HG02938 (cell line): Measurements from ENCODE around the gene AMMECR1L.

Experiments used
- ATAC-seq: cut with Tn5 transposase; IDR thresholded peaks from one replicate; pipeline ENCODE4 v1.9.1; 2021; ENCODE audit warnings: mild to moderate bottlenecking, moderate library complexity; ENCODE audit not compliant: unreplicated experiment

AMMECR1L gene

DNA sequence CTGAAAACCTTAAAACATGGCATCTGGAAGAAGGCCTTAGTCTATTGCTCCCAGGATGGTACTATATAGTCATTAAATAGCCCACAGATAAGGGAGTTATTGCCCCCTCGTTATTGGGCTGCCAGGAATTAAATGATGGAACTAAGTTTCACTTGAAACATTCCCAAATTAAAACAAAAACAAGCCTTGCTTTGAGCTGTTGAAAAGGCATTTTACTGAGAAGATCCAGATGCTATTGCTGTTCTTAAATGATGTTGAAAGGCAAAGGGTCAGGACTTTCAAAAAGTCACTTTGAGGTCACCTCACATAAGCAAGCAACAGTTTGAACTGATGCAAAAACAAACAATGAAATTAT is 2.0 kb upstream of the AMMECR1L start:
- no peak for ATAC-seq

DNA sequence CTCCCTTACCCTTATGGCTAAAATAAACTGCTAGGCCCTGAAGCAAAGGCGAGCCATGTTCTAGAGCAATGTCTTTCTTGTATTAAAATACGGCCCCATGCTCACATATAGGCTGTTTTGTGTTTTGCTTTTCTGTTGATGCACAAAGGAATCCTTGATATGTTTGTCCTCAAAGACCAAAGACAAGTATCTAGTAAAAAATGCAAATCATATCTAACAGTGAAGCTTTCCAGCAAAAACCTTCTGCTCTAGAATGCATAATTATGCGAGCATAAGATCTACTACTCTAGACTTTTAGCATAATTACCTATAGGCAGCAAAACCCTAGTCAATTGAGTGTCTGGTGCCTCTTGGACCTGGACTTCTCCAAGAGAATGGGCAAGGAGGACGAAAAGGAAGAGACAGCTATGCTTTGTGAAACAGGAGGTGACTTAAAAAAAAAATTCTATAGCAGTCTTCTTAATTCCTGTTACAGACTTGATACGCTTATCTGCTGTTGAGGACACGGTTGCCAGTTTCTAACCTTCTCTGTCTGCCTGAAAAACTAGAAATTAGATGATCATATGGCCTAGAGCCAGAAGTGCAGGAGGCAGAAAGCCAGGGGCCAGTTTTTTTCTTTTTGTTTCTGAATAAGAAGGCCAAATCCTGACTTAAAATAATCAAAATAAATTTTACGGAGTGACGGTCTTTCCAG is 1.5 kb upstream of the AMMECR1L start:
- no peak for ATAC-seq

GRCh38 chr2:127886593-127886935 is 808 bp upstream of the AMMECR1L start:
- peak; percentile 19 for ATAC-seq

- ATAC-seq, result peak; percentile 16
These were observed 655 bp downstream of the AMMECR1L start for GRCh38 chr2:127884861-127885740.

DNA sequence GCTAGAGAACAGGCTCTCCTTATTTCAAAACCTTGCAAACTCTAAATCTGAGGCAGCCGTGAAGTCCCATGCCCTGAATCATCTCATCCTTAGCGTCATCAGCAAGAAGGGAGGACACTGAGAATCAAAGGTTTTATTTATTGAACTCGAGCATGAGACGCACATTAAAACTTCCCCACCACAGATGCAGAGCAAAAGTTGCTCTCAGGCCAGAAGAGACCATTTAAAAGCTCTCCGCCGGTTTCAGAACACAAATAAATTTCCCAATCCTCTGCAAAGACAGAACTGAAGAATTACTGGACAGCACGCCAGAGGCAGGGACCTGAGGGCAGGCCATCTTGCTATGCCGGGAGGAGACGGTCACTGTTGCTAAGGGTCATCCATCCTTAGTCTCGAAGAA is 1.3 kb downstream of the AMMECR1L start:
- no peak for ATAC-seq

GRCh38 chr2:127879899-127880298 is 5.9 kb downstream of the AMMECR1L start:
- ATAC-seq, result no peak

GRCh38 chr2:127877626-127878025 is 8.1 kb downstream of the AMMECR1L start:
- ATAC-seq, result no peak

DNA sequence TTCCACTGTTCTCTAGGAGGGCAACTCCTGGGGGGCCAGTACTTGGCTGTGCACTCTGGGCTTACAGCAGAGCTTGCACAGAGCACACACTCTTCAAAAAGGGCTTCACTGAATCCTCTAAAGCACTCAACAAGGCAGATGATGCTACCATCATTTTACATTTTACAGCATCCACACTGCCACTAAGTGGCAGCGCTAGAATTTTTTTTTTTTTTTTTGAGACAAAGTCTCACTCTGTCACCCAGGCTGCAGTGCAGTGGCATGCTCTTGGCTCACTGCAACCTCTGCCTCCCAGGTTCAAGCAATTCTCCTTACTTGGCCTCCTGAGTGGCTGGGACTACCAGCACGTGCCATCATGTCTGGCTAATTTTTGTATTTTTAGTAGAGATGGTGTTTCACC is 8.6 kb downstream of the AMMECR1L start:
- ATAC-seq, result no peak

DNA sequence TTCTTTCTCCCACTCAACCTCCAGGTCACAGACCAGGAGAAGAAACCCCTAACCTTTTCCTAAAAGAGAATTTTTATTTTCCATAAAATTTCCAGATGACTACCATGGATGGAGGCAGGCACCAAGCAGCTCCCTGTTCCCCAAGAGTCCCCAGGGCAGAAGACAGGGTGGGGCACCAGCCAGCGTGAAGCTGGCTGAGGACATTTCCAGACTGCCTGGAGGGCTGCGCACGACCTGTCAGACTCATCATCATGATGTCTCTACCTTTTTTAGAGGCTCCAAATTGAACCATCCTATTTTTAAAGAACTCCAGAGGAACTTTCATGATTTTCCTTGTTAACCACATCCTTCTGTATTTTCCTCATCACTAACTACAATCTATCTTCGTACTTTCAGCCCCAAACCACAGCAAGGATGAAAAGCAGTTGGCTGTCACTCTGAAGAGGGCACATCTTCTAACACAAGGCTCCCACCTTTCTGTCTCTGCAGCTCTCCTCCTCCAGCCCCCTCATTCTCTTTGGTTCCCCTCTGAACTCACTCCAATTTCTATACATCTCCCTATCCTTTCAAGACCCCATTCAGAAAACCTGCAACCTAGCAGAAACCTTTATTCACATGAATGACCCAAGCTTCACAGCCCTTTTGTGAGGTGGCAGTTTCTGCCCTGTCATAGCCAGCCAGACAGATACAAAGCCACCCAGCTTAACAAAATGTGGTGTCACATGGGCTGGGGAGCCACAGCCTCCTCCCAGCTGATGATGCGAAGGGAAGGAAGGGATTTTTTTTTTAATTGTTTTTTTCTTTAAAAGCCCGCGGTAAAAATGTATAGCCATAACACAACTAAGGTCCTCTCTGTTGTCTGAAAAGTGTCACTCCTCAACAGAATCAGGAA is 11.1 kb downstream of the AMMECR1L start:
- ATAC-seq, result no peak

- no peak for ATAC-seq
These were observed 12.0 kb downstream of the AMMECR1L start for GRCh38 chr2:127873707-127874303.

DNA sequence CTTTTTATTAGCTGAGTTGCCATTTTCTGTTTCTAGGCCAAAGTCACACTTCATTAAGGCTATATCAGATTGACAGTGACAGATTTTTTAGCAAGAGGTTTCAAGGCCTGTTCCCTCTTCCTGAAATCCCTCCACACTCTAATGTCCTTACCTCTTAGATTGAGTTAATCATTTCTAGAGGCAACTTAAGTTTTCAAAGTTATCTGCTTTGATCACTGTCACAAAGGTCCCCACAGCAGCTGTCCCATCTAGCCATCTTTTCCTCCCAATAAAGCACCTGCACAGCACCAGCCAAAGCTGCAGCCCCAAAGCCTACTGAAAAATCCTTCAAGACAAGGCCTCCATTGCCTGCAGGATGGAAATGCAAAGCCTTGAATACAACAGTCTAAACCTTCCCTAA is 13.4 kb downstream of the AMMECR1L start:
- ATAC-seq, result no peak

DNA sequence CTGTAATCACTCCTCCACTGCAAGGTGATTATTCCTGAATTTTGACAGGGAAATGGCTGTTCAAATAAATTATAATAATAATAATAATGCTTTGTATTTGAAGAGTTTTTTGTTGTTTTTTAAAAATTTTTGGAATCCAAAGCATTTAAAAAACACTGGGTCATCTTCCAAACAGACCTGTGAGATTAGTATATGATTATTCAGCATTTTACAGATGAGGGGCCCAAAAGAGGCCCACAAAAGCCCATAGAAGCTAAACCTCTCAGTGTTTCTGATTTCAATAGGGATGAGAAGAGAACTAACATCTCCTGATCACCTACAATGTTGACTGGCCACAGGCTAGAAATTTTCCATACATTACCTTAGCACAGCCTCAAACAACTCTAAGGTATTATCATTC is 19.8 kb downstream of the AMMECR1L start:
- no peak for ATAC-seq

GRCh38 chr2:127864877-127865276 is 20.9 kb downstream of the AMMECR1L start:
- ATAC-seq, result no peak

DNA sequence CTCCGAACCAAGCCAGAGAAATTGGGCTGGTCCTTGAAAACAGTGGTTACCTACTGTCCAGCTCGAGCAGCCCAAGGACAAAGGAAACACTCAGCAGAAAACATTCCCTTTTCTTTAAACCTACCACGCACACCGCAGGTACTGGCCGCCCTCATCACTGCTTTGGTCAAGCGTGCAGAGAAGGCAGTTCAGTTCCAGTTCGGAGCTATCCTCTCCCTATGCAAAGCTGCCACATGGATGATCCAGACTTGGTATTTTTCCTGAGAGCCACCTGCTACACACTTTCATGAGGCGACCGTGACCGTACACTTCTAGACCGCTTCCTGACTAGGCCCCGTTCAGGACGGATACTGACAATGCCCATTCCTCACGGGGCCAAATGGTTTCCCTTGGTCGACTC is 23.5 kb downstream of the AMMECR1L start:
- ATAC-seq, result no peak

DNA sequence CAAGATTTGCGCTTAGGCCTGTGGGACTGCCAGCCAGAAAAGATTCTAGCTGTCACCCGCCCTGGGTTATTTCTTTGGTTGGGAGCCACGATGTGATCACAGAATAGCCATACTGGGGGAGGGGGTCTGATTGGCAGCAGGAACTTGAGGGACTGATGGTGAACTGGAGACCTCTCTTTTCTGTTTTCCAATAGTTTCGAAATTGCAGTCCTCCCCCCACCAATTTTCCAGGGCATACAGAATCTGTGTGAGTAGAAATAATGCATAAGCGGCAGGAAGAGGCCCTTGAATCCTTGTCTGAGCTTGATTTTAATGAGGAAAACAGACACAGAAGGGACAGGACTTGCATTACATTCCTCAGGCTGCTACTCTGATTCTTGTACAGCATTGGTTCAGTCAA is 25.6 kb downstream of the AMMECR1L start:
- no peak for ATAC-seq

- ATAC-seq, result no peak
These were observed 26.1 kb downstream of the AMMECR1L start for GRCh38 chr2:127859712-127860085.

DNA sequence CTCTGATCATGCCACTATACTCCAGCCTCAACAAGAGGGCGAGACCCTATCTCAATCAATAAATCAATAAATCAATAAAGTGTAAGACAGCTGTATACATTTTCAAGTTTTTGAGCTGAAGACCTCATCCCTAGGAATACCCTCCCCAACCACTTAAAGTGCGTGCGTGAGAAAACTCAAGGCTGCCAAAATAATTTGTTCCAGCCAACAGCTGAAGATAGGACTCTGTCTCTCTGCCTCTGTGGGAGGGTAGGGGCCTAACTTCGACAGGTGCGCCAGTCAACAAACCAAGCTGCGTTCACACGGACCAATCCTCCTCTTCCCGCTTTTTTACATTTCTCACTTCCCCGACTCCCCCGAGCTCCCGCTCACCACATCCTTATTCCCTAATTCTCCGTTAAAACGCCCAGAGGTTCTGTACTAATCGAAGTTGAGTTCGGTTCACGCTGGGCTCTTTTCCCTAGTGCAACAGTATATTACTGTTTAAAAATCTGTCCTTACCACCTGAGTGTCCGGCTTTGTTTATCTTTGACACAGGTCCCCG is 28.4 kb downstream of the AMMECR1L start:
- ATAC-seq, result peak; percentile 24

DNA sequence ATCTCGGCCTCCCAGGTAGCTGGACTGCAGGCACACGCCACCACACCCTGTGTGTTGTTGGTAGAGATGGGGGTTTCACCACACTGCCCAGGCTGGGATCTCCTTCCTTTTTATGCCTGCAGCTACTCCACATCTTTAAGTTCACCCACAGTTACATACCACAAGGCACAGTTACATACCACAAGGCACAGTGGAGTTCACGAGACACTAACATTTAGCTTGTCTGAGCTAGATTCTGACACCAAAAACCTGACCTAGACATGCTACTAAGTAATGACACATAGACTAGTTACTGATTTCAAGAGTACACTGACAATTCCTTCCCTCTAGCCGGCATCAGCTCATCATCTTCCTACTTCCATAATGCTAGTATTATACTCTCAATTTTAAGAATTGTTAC is 32.1 kb downstream of the AMMECR1L start:
- no peak for ATAC-seq

- ATAC-seq, result no peak
These were observed 33.4 kb downstream of the AMMECR1L start for GRCh38 chr2:127852388-127852787.

DNA sequence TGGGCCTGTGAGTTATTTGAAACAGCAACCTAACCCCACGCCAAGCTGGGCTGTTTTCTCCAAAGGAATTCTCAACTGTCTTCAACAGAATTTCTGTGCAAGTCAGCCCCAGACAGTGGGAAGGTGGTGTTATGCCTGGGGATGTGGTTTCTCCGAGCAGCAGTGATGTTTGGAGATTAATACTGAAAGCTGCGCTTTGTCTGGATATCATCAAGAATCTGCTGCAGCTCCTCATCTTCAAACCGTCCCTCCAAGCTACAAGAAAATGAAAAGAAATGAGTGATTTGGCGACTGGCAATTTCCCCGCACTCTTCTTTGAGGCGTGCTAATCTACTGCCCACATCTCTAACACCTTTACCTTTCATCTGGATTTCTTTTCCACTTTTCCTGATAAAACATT is 37.8 kb downstream of the AMMECR1L start:
- ATAC-seq, result no peak

DNA sequence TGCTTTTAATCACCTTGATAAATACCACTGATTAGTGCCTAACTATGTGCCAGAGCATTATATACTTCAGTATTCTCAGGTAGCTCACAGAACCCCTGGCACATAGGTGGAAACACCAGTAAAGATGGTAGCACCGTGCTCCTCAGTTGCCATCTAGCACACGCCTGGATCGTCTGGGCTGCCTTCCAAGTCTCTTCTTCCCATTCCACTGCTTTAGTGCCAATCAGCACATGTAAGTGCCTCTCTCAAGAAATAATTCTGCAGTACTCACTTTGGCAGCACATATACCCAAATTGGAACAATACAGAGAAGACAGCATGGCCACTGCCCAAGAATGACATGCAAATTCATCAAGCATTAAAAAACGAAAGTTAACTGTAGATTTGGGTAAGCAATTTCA is 40.8 kb downstream of the AMMECR1L start:
- ATAC-seq, result no peak
